Astrocyte of the cerebellum (primary cell): ENCODE results near the gene PEAK1.
A peak's percentile ranks its signal among the peaks of the same experiment; 100 is the strongest.

Source experiments
- DNase-seq: peaks from one replicate; pipeline ENCODE4 v3.0.0-alpha.2; 2011; ENCODE audit warnings: low read depth
- H3K4me3 ChIP-seq: 2 replicates; pipeline ENCODE4 v1.5.1; 2011; ENCODE audit warnings: mild to moderate bottlenecking, low read depth, low read length, moderate library complexity
- in situ Hi-C: cut with HindIII; loops from 2 replicates; pipeline ENCODE4 v1.10.0; 2017; ENCODE audit warnings: low sequenced_read_pairs
- TF ChIP-seq, protein P1 (sequence below): IDR thresholded peaks from 2 replicates; pipeline ENCODE4 v1.5.1; 2012; ENCODE audit warnings: low read length, low read depth, moderate library complexity, mild to moderate bottlenecking; ENCODE audit errors: missing control alignments

The PEAK1 gene

DNA sequence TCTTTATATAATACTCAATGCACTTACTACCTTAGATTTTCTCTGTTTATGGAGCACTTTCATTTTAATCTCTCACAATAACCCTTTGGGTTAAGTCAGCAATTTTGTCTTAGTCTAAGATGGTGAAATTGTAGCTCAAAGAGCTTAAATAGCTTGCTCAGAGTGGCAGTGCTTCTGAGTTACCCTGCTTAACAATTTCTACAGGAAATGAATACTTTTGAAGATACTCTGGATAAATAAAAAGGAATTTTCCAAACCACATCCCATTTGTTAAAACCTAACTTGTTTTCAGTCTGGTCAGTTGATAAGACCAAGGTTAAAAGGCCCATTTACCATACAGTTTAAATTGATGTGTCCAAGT is 38.0 kb upstream of the PEAK1 start:
- in situ Hi-C loops = no loop called here
- peak; percentile 4 for DNase-seq
- no peak overlapping the region for H3K4me3 ChIP-seq
- TF ChIP-seq, protein P1, sequence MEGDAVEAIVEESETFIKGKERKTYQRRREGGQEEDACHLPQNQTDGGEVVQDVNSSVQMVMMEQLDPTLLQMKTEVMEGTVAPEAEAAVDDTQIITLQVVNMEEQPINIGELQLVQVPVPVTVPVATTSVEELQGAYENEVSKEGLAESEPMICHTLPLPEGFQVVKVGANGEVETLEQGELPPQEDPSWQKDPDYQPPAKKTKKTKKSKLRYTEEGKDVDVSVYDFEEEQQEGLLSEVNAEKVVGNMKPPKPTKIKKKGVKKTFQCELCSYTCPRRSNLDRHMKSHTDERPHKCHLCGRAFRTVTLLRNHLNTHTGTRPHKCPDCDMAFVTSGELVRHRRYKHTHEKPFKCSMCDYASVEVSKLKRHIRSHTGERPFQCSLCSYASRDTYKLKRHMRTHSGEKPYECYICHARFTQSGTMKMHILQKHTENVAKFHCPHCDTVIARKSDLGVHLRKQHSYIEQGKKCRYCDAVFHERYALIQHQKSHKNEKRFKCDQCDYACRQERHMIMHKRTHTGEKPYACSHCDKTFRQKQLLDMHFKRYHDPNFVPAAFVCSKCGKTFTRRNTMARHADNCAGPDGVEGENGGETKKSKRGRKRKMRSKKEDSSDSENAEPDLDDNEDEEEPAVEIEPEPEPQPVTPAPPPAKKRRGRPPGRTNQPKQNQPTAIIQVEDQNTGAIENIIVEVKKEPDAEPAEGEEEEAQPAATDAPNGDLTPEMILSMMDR = no peak

DNA sequence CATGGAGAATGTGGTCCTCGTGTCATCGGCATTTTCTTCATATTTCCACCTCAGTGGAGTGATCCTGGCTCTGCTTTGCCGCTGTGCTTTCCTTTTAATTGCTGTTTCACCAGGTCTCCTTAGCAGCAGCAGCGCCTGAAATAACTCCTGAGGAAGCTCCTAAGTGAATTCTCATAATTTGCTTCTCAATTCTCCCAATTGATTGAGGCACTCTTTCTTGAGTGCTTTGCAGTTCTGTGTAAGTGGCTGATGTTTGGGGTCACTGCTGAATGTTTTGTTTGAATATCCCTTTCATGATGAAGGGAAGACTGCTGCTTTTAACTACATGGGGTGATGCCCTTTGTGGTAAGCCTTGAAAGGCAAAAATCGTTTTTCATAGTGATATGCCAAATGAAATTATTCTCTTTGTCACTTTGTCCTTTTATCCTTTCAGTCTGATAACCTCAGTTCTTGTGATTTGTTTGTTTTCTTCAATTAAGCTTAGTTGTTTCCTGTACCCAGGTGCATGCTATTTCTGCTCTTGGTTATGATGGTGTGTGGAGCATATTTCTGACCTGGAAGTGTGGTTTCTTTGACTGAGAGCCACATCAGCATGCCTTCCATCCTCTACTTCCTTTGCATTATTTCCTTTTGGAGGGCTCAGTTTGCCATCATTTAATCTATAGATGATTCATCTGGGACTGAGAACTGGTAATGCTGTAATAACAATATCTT is 37.4 kb upstream of the PEAK1 start:
- peak; percentile 3 for DNase-seq
- H3K4me3 ChIP-seq = no peak overlapping the region
- TF ChIP-seq, protein P1 = no peak
- in situ Hi-C loops = no loop called here

DNA sequence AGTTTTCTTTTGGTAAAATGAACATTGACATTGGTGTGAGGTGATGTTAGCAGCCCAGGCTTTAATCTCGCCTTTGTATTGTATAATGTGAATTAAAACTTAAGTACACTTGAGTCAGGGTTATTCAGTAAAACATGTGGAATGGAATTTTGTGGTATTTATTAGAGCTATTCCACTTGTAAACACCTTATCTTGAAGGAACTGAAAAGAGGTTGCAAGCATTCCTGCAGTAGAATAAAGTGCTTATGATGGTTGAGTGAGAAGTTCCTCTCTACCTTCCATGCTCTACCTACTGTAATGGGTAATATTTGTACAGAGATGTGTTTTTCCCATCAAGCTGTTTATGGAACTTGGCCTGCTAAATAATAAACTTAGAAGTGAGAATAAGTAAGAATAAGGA is 36.8 kb upstream of the PEAK1 start:
- DNase-seq = peak; percentile 2
- TF ChIP-seq, protein P1 = no peak
- in situ Hi-C loops = no loop called here
- H3K4me3 ChIP-seq = no peak overlapping the region

DNA sequence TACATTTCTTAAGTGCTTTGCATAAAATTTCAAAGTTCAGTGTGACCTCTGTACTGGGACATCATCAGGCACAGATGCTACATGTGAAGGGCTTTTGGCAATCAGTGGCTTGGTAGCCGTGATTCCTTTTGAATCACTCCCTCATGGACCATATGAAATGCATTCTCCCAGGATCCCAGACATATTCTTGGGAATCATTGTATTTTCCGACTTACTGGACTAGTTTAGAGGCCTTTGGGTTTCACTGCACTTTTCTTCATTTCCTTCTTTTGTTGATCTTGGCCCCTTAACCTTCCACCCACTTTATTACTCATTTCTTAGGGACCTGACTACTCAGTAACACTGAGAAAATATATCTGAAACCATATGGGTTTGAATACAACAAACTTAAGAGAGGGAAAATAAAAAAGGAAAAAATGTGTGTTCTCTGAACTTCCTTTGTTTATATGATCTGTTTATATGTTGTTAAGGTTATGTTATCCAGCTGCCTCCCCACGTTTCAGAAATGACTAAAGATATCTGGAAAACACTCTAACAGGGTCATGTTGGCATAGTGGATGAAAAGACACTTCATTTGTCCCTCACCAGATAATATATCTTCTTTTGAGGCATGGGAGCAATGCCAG is 35.9 kb upstream of the PEAK1 start:
- H3K4me3 ChIP-seq = no peak overlapping the region
- in situ Hi-C loops = no loop called here
- TF ChIP-seq, protein P1 = no peak
- DNase-seq = peak; percentile 36

DNA sequence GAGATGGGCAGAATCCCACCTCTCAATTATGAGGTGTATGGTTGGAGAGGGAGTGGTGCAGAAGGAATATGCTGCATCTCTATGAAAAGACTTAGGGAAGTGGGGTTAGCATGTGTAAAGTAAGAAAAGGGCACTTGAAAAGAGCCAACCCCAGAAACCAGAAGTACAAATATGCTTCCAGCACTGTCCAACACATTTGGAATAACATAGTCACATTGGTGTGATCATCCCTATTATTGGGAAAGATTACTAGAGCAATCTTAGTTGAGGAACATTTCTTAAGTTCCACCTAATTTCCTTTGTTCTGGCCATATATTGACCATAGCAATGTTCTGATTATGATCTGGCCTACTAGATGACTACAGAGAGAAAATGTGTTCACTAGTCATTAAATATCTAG is 35.0 kb upstream of the PEAK1 start:
- no peak overlapping the region for H3K4me3 ChIP-seq
- no peak for DNase-seq
- in situ Hi-C loops = no loop called here
- TF ChIP-seq, protein P1 = no peak

DNA sequence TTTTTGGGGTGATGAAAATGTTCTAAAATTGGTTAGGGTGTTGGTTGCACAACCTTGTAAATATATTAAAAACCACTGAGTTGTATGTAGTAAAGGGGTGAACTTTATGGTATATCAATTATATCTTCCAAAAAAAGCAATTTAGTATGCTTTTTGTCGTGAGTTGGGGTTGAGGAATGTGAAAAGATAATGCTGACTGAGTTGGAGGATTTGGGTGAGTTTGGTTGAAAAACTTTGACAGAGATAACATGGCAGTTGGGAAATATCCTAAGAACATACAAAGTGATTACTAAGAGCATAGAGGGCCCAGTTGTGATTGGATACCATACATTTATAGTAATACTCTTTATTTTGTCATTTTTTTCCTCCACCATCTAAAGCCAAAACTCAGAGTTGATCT is 34.4 kb upstream of the PEAK1 start:
- H3K4me3 ChIP-seq = no peak overlapping the region
- TF ChIP-seq, protein P1 = no peak
- in situ Hi-C loops = no loop called here
- DNase-seq = no peak
